NCI-H1930 (cell line): Measurements from ENCODE around the gene FOXN3.

Experiments used
- DNase-seq, 2 experiments: peaks; one replicate each; lab custom pipeline; 2025; lab: John Stamatoyannopoulos, UW

The FOXN3 gene

DNA sequence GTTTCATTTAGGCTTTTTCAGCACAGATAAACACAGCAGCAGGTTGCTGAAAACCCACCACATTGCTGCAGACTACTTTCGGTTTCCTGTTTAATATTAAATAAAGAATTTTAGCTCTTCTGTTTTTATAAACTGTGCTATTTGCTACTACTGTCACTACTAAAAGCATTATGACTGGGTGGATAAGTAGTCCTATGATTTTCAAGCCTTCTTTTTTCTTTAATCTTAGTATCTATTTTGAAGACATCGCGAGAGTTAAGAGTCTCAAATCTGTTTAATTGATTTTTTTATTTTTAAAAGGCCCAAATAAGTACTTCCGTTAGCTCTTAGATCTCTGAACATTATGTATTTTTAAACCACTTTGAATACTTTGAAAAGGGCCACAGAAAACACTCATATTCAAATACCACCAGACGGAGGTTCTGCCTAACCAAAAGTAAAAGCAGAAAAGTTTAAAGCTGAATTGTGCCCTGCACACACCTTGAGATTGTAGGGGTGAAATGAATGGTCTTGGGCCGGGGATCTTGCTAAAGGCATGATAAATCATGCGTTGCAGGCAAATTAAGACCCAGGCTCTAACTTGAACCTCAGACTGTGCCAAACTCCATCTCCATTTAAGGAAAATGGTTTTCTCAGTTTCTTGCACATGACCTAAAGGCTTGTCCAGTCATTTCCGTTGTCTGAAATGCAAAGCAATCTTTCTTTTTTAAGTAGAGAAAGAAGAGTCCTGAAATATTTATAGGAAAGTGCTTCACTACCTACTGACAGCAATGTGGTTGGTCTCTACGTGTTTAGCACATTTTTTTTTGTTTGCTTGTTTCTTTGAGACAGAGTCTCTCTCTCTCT, 13.6 kb upstream of the FOXN3 start:
- no peak for DNase-seq

- peak in 1 of 2 experiments; percentile 49 for DNase-seq
These were observed 12.5 kb upstream of the FOXN3 start for GRCh38 chr14:89429199-89430181.

GRCh38 chr14:89428546-89429198, 11.6 kb upstream of the FOXN3 start:
- peak; percentile 31 to 48 for DNase-seq

DNA sequence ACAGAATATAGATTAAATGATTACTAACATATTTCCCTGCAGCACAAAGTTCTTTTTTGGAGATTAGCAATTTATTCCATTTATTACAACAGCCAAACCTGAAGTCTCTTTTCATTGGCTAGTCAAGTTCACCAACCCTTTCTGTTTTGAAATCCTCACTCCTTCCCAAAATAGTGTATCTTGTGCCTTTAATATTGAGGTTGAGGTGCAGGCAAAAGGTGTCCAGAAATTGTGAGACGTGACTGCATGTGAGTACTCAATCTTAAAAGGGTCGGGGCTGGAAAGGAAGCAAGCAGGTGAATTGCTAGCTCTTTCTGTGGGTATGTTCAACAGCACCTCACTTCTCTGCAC, 11.1 kb upstream of the FOXN3 start:
- no peak for DNase-seq

- no peak for DNase-seq
These were observed 10.6 kb upstream of the FOXN3 start for GRCh38 chr14:89427426-89428172.

DNA sequence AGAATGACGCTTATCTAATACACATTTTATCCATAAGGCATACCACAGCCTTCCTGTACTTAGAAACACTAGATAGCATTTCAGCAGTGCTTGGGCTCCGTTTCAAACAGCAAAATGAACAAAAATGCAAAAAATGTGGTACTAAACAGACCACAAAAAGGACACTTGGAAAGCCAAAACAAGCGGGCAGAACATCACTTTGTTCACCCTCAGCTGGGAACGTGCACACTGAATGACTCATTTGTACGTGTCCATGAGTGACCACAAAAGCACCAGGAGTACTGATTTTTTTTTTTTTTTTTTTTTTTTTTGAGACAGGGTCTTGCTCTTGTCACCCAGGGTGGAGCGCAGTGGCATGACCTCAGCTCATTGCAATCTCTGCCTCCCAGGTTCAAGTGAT, 8.9 kb upstream of the FOXN3 start:
- no peak for DNase-seq

DNA sequence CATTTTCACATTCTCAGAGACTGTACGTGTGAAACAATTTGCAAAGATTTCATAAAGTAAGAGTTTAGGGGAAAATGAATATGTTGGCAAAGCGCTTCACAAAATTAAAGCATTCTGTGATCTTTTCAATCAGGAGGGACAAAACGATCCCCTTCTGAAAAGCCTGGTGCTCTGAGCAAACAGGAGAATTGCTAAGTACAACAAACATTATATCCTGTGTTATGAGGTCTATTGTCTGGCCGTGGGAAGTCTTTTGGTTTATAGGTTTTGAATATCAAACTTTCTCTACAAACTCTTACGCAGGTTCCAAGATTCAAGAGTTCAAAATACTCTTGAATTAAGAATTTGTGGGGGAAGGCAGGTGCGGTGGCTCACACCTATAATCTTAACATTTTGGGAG, 7.2 kb upstream of the FOXN3 start:
- DNase-seq = no peak

- DNase-seq = no peak
These were observed 5.9 kb upstream of the FOXN3 start for GRCh38 chr14:89422952-89423345.

DNA sequence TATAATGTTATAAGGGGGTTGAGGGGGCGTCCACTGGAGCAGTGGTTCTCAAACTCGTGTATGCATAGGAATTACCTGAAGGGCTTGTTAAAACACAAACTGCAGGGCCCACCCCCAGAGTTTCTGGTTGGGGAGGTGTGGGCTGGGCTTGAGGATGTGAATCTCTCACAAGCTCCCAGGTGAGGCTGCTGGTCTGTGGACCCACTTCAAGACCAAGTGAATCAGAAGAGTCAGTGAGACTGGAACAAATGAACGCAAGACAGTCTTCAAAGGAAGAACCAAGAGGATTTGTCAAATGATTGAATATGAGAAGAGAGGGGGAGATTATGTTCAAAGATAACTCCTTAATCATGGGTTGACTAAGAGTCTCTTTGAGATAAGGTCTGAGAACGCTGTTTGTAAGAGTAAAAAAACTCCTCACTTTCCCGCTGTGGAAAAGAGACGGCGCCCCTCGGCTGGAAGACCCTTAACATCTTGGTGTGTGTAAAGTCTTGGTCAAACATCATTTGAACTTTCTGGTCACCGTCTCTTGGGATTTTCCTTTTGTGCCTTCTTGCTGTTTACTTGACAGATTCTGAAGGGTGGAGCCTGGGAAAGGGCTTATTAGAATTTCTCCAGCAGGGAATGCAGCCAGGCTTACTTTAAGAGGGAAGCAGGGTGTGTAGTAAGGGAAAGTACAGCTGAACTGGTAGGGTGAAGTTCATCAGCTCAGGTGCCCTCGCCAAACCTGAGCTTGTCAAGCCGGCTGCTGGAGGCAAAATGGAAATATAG, 5.3 kb upstream of the FOXN3 start:
- DNase-seq = no peak

DNA sequence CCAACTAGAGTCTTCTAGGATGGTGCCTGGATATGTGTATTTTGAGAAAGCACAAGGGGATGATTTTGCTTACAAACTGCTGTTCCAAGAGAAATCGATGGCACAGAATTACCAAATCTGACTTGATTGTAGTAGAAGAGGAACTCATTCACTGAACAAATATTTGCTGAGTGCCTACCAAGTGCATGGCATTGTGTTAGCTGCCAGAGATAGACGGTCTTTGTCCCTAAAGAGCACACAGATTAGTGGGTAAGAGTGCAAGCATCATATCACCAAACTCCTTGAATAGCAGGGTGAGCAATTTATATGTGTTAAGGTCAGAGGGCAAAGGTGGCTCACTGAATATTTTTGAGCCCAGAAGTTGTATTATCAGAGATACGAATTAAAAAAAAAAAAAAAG, 3.5 kb upstream of the FOXN3 start:
- DNase-seq = no peak

DNA sequence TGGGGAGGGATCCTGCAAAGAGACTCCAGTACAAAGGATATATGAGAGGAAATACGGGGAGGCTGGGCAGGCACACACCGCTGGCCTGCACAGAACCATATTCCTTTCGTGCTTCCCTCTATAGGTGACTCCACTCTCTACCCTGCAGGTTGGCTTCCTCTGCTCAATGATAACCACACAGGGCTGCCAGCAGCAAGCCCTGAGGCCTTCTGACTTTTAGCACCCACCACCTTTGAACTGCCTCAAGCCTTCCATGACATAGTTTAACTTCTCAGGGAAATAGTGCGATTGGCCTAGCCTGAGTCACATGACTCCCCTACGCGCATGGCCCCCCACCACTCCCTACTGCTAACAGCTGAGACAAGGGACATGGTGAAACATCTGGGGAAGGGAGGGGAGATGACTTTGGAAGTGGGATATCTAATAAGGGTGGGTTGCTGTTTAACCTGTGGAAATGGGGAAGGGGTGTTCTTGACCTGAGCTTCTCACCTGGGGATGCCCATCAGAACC, 3.0 kb upstream of the FOXN3 start:
- DNase-seq = no peak

- no peak for DNase-seq
These were observed 1.9 kb upstream of the FOXN3 start for GRCh38 chr14:89418976-89419375.

DNA sequence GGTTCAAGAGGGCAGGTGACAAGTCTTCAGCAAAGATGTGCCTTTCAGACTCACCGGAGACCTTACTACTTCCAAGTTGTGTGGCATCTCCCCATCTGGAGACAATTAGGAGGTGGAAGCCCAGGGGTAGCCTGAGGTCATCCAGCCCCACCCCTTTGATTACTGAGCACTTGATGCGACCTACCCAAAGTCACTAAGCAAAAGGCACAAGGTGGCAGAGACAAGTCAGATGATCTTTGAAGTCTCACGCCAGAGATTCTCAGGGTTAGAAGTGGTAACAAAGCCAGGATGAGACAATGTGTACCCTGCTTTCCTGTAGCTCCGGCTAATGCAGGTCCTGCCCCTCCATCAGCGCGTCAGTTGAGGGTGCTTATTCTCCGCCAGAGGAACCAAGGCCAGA, 1.4 kb upstream of the FOXN3 start:
- DNase-seq = no peak

- DNase-seq = peak; percentile 26 to 55
These were observed 612 bp upstream of the FOXN3 start for GRCh38 chr14:89417465-89418225.

DNA sequence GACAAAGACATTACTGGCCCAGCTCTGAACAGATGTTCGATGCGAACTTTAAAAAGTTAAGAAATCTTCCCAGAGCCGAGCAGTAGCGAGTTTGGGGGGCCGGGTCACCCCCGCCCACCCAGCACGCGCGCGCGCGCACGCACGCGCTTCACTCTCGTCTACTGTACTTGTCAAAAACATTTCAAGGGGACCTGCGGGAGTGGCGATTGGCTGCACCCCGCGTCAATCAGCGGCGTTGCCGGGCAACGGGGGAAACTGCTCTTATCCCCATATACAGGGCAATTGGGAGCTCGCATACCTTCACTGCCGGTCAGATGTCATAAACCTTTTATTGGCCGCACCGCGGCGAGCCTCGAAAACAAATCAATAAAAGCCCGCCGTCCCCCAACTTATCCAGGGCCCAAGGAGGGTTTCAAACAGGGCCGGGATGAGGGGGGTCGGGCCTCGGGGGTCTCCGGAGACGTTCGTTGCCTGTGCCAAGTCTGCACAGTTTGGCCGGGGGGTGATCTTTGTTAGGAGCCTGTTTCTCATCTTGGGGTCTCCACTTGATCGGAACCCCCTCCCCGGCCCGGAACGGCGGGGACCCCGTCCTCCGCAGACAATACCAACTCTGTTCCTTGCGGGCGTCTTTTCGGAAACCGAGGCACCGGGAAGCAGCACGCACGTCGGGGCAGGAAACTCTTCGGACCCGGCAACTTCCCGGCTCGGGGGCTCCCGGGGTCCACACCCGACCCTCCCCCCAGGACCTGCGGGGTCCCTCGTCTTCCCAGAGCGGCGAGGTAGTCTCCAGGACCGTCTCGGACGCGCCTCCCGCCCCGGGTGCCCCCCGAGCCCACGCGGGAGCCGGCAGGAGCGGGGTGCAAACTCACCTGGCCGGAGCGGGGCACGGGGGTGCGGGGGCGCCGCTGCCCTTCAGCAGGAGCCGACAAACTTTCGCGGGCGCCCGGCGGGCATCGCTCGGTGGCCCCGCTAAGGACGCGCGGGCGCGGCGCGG, 734 bp downstream of the FOXN3 start:
- peak; percentile 81 to 93 for DNase-seq

- no peak for DNase-seq
These were observed 1.9 kb downstream of the FOXN3 start for GRCh38 chr14:89415159-89415558.

DNA sequence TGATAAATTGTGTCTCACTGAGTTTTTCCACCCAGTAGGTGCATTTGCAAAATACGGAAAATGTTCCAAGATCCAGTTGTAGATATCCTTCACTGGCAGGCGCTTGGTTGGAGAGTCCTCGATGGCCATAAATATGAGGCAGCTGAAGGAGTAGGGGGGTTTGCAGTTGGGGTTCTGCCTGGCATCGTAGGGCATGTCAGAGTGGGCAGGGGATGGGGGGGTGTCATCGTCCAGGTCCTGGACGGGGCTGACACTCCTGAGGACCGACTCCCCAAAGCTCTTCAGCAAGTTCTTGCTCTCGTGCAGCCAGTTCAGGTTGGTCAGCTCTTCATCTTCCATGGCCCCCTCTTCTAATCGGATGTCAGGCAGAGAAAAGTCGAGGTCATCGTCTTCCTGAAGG, 5.1 kb downstream of the FOXN3 start:
- no peak for DNase-seq

- no peak for DNase-seq
These were observed 7.1 kb downstream of the FOXN3 start for GRCh38 chr14:89409961-89410360.
